ENCODE data around the gene PAPPA. TPM values are rescaled to one million over a fixed set of nuclear protein-coding genes. Genes with fewer than 3 reads are reported as not detected.

PAPPA gene
- total and polyA plus RNA-seq, 9 of the 15 experiments (the other 6 are each of a cell fraction or from before 2014, with no cell fraction given) = 0.06 to 0.18 (median 0.11) TPM

- TF ChIP-seq ELF4 (CRISPR knock-in tag; IDR thresholded peaks at IDR 0.05) = no peak
- peak in 1 of 2 experiments; percentile 88 for TF ChIP-seq NCOA2 (IDR thresholded peaks at IDR 0.05; ENCODE audit: partially characterized antibody in 2 of 2)
- no peak for TF ChIP-seq MAX (CRISPR knock-in tag; IDR thresholded peaks at IDR 0.05)
- TF ChIP-seq TEAD2 (tag; IDR thresholded peaks at IDR 0.05) = 0 out of 2 replicates have a peak, but pooled peaks have one; percentile 11
- peak; percentile 94 for TF ChIP-seq MEIS2 (IDR thresholded peaks at IDR 0.05; ENCODE audit: partially characterized antibody)
- TF ChIP-seq THRAP3 (IDR thresholded peaks at IDR 0.05; ENCODE audit: borderline replicate concordance) = no peak
- TF ChIP-seq PHF8 (IDR thresholded peaks at IDR 0.05; ENCODE audit: borderline replicate concordance, low read length) = no peak; the same call in 1 of the 2 replicates
- no peak for TF ChIP-seq PHF20 (IDR thresholded peaks at IDR 0.05; ENCODE audit: partially characterized antibody)
- no peak for TF ChIP-seq ZNF354B (CRISPR knock-in tag; IDR thresholded peaks at IDR 0.05)
- no peak for TF ChIP-seq BRD4 (IDR thresholded peaks at IDR 0.05)
- TF ChIP-seq ZNF561 (CRISPR knock-in tag; conservative IDR thresholded peaks at IDR 0.05) = no peak
- TF ChIP-seq SRSF1 (IDR thresholded peaks at IDR 0.05; ENCODE audit: low read depth, low read length) = no peak
- 0 out of 2 replicates have a peak, but pooled peaks have one; percentile 47 for TF ChIP-seq PML (IDR thresholded peaks at IDR 0.05; ENCODE audit: low read length)
- no peak for TF ChIP-seq LCOR (CRISPR knock-in tag; IDR thresholded peaks at IDR 0.05)
- TF ChIP-seq ATF4 (CRISPR knock-in tag; IDR thresholded peaks at IDR 0.05) = 0 out of 2 replicates have a peak, but pooled peaks have one; percentile 28
- no peak for TF ChIP-seq ZNF280A (IDR thresholded peaks at IDR 0.05; ENCODE audit: low read depth, partially characterized antibody)
- TF ChIP-seq MLLT1 (IDR thresholded peaks at IDR 0.05) = no peak
- TF ChIP-seq ZMIZ1 (IDR thresholded peaks at IDR 0.05; ENCODE audit: low read depth in 2 of 2, low read length in 2 of 2) = no peak
- peak; percentile 67; the same call in 1 of the 2 replicates for TF ChIP-seq ZNF311 (CRISPR knock-in tag; IDR thresholded peaks at IDR 0.05)
- no peak for TF ChIP-seq DIDO1 (tag; IDR thresholded peaks at IDR 0.05; ENCODE audit: low read depth)
Measured at GRCh38 chr9:116437411-116438370, 284.1 kb downstream of the PAPPA start (continued).
